ENCODE measurements around the gene CEP72. TPM values are rescaled to one million over a fixed set of nuclear protein-coding genes. Genes with fewer than 3 reads are reported as not detected.

CEP72 gene
- polyA plus RNA-seq, 1 donor (not counting 4 experiments of a cell fraction or from before 2014, with no cell fraction given), result 4.5 TPM

GRCh38 chr5:647727-648126 is 35.6 kb downstream of the CEP72 start:
- Histone ChIP-seq H3K9me3 (ENCODE audit: control insufficient read depth, low read depth, low read length) (peaks cover 14% of the 10 kb centered on the region), H3K4me3 (ENCODE audit: control insufficient read depth in 2 of 3, extremely low read depth in 1 of 3, insufficient read depth in 2 of 3, low read depth in 1 of 3, low read length in 3 of 3) (no peak overlapping the region), H3K4me1 (ENCODE audit: control insufficient read depth, extremely low read depth, insufficient read depth, low read length) (no peaks in the 10 kb centered on the region), H3K79me2 (ENCODE audit: control insufficient read depth, insufficient read depth, low read length) (no peaks in the 10 kb centered on the region), H3K36me3 (ENCODE audit: control insufficient read depth in 2 of 2, extremely low read depth in 1 of 2, insufficient read depth in 2 of 2, low read length in 2 of 2) (peaks cover 23 to 26% of the 10 kb centered on the region in 2 experiments), H3K9me1 (ENCODE audit: control insufficient read depth, extremely low read depth, insufficient read depth, low read length) (no peaks in the 10 kb centered on the region), H2AFZ (ENCODE audit: control insufficient read depth, low read length) (no peak overlapping the region), H4K20me1 (ENCODE audit: control insufficient read depth, extremely low read depth, insufficient read depth, low read length) (no peaks in the 10 kb centered on the region), H3K4me2 (ENCODE audit: control insufficient read depth, extremely low read depth, insufficient read depth, low read depth, low read length) (no peak overlapping the region), H3K27ac (ENCODE audit: control insufficient read depth, insufficient read depth, low read length) (no peak overlapping the region), H3K9ac (ENCODE audit: control insufficient read depth, extremely low read depth, insufficient read depth, low read length) (no peak overlapping the region), H3K27me3 (ENCODE audit: control insufficient read depth, extremely low read depth, insufficient read depth, low read length) (no peaks in the 10 kb centered on the region)
- dilution Hi-C loops (cut with MboI; ENCODE audit: extremely low pct_ligation_motif_present, low sequenced_read_pairs), result no loop called here
- FAIRE-seq, result no peak
- DNase-seq (ENCODE audit: low read depth, low spot score), result no peak
- TF ChIP-seq, protein P1, sequence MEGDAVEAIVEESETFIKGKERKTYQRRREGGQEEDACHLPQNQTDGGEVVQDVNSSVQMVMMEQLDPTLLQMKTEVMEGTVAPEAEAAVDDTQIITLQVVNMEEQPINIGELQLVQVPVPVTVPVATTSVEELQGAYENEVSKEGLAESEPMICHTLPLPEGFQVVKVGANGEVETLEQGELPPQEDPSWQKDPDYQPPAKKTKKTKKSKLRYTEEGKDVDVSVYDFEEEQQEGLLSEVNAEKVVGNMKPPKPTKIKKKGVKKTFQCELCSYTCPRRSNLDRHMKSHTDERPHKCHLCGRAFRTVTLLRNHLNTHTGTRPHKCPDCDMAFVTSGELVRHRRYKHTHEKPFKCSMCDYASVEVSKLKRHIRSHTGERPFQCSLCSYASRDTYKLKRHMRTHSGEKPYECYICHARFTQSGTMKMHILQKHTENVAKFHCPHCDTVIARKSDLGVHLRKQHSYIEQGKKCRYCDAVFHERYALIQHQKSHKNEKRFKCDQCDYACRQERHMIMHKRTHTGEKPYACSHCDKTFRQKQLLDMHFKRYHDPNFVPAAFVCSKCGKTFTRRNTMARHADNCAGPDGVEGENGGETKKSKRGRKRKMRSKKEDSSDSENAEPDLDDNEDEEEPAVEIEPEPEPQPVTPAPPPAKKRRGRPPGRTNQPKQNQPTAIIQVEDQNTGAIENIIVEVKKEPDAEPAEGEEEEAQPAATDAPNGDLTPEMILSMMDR (optimal IDR thresholded peaks at IDR 0.05 in 1 of 3, IDR thresholded peaks at IDR 0.05 in 1 of 3, conservative IDR thresholded peaks at IDR 0.05 in 1 of 3; ENCODE audit: extremely low read depth in 1 of 3, insufficient read depth in 2 of 3, low read length in 3 of 3), result no peak
- TF ChIP-seq EZH2 (IDR thresholded peaks at IDR 0.05; ENCODE audit: low read length), result no peak

DNA sequence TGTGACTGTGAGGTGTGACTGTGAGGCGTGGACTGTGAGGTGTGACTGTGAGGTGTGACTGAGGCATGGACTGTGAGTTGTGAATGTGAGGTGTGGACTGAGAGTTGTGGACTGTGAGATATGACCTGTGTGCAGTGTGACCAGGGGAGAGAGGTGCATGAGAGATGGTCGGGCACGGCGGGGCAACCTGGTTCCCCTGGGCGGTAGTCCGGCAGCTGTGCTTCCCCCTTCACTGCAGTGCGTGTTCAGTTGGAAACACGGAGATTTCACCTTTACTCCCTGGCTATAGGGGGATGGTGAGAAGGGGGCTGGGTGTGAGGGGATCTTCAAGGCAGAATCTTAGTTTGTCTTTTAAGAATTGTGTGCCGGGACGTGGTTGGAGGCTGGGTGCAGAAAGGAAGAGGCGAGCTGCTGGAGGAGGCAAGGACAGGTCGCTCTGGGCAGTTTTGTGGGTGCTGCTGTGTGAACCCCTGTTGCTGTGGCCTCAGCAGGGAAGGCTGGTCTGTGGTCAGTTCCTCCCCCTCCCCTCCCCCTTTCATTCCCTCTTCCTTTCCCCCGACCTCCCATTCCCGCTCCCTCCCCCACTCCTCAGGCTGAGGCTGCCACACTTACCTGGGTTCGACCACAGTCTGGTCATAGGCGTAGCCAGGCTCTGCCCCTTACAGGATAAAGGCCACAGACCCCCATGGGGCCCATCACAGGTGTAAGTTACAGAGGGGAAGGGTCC is 39.3 kb downstream of the CEP72 start:
- Histone ChIP-seq H3K9me3 (ENCODE audit: control insufficient read depth, low read depth, low read length) (peaks cover 14% of the 10 kb centered on the region), H3K4me3 (ENCODE audit: control insufficient read depth in 2 of 3, extremely low read depth in 1 of 3, insufficient read depth in 2 of 3, low read depth in 1 of 3, low read length in 3 of 3) (no peak overlapping the region), H3K4me1 (ENCODE audit: control insufficient read depth, extremely low read depth, insufficient read depth, low read length) (no peaks in the 10 kb centered on the region), H3K79me2 (ENCODE audit: control insufficient read depth, insufficient read depth, low read length) (no peaks in the 10 kb centered on the region), H3K27ac (ENCODE audit: control insufficient read depth, insufficient read depth, low read length) (no peak overlapping the region), H3K9me1 (ENCODE audit: control insufficient read depth, extremely low read depth, insufficient read depth, low read length) (no peaks in the 10 kb centered on the region), H3K36me3 (ENCODE audit: control insufficient read depth in 2 of 2, extremely low read depth in 1 of 2, insufficient read depth in 2 of 2, low read length in 2 of 2) (peaks cover 11 to 26% of the 10 kb centered on the region in 2 experiments), H4K20me1 (ENCODE audit: control insufficient read depth, extremely low read depth, insufficient read depth, low read length) (no peaks in the 10 kb centered on the region), H3K9ac (ENCODE audit: control insufficient read depth, extremely low read depth, insufficient read depth, low read length) (no peak overlapping the region), H3K27me3 (ENCODE audit: control insufficient read depth, extremely low read depth, insufficient read depth, low read length) (no peaks in the 10 kb centered on the region), H3K4me2 (ENCODE audit: control insufficient read depth, extremely low read depth, insufficient read depth, low read depth, low read length) (no peak overlapping the region), H2AFZ (ENCODE audit: control insufficient read depth, low read length) (no peak overlapping the region)
- dilution Hi-C loops (cut with MboI; ENCODE audit: extremely low pct_ligation_motif_present, low sequenced_read_pairs), result no loop called here
- DNase-seq (ENCODE audit: low read depth, low spot score) (no peak), FAIRE-seq (no peak)
- TF ChIP-seq EZH2 (IDR thresholded peaks at IDR 0.05; ENCODE audit: low read length), result no peak
- TF ChIP-seq, protein P1 (optimal IDR thresholded peaks at IDR 0.05 in 1 of 3, IDR thresholded peaks at IDR 0.05 in 1 of 3, conservative IDR thresholded peaks at IDR 0.05 in 1 of 3; ENCODE audit: extremely low read depth in 1 of 3, insufficient read depth in 2 of 3, low read length in 3 of 3), result no peak

Data from keratinocyte (primary cell).